Testis (tissue), 3 donors: ENCODE measurements around the gene ARID4B. TPM values are rescaled to one million over a fixed set of nuclear protein-coding genes. Genes with fewer than 3 reads are reported as not detected.

ENCODE experiments used
- DNase-seq: peaks from one replicate; pipeline ENCODE4 v3.0.0-alpha.2; 2019
- H3K27ac ChIP-seq, 2 donors: fragments of 200-600 bp; sonication (generic); one replicate each; pipeline ENCODE4 v1.5.1; 2019
- H3K27me3 ChIP-seq: fragments of 200-600 bp; sonication (generic); one replicate; pipeline ENCODE4 v1.5.1; 2019
- H3K36me3 ChIP-seq: fragments of 200-600 bp; sonication (generic); one replicate; pipeline ENCODE4 v1.5.1; 2017; ENCODE audit warnings: low read depth; ENCODE audit errors: missing control alignments
- H3K4me1 ChIP-seq: fragments of 200-600 bp; sonication (generic); one replicate; pipeline ENCODE4 v1.5.1; 2019
- H3K4me3 ChIP-seq, 2 donors: fragments of 200-600 bp; sonication (generic); one replicate each; pipeline ENCODE4 v1.5.1; 2017 to 2019
- H3K9me3 ChIP-seq: fragments of 200-600 bp; sonication (generic); one replicate; pipeline ENCODE4 v1.5.1; 2017
- CTCF ChIP-seq, 3 experiments: fragments of 450-650 bp in 2 of 3; fragments of 200-600 bp in 1 of 3; sonication (generic) in 1 of 3; IDR thresholded peaks; one replicate each; pipeline ENCODE4 v1.5.1; 2016 to 2019; ENCODE audit warnings: antibody characterized with exemption in 3 of 3, mild to moderate bottlenecking in 2 of 3, moderate library complexity in 1 of 3
- POLR2A ChIP-seq: fragments of 450-650 bp; IDR thresholded peaks from one replicate; pipeline ENCODE4 v1.6.1; 2017; ENCODE audit warnings: antibody characterized with exemption, mild to moderate bottlenecking, moderate library complexity
- WGBS, 2 donors: methylation state at CpG; one replicate each; pipeline ENCODE4 v1.1.5; 2018; 5-methylcytosine and 5-hydroxymethylcytosine counted together
- intact Hi-C: fragments of 100-400 bp; cut with DNase I; formaldehyde crosslinking; loops from one replicate; pipeline ENCODE4 v1.15.1; 2023; ENCODE audit warnings: low total_unique reads
- polyA plus RNA-seq: library from polyadenylated mRNA; stranded (reverse); fragments of 350-450 nt; fragmentation: Illumina TruSeq; extraction: RNeasy Lipid Tissue Mini Kit (QIAGEN cat#74804); gene quantifications from one replicate; pipeline ENCODE4 v1.2.3, GENCODE V29; 2014; ENCODE audit warnings: low read depth, low replicate concordance; ENCODE audit not compliant: insufficient read depth
- total RNA-seq, 2 donors: library from RNA; depleted of rRNA; stranded (reverse); fragments of >200 nt; gene quantifications; one replicate each; pipeline ENCODE4 v1.2.3, GENCODE V29; 2016

ARID4B gene
- total and polyA plus RNA-seq, 3 donors from 2014 or later = 11.6 to 72.4 (median 60.0) TPM

DNA sequence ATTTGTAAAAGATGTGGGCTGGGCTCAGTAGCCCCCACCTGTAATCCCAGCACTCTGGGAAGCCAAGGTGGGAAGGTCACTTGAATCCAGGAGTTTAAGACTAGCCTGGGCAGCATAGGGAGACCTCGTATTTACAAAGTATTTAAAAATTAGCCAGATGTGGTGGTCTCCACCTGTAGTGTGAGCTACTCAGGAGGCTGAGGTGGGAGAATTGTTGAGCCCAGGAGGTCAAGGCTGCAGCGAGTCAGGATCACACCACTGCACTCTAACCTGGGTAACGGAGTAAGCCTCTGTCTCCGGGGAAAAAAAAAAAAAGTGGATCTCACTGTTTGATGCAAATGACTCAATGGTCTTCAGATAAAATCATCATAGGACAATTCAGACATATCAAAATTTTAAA, 89.4 kb downstream of the ARID4B start:
- no peak for DNase-seq
- 93% methylated on average over 4 of the region's 4 CpGs for WGBS, 2 donors
- Histone ChIP-seq H3K27me3 (no peaks in the 10 kb centered on the region), H3K4me3 (no peak overlapping the region), H3K9me3 (no peaks in the 10 kb centered on the region), H3K36me3 (no peaks in the 10 kb centered on the region), H3K4me1 (no peaks in the 10 kb centered on the region), H3K27ac (no peak overlapping the region)
- intact Hi-C loops = no loop called here
- TF ChIP-seq CTCF (IDR thresholded peaks at IDR 0.05) (no peak), POLR2A (no peak)

- H3K9me3 ChIP-seq = no peaks in the 10 kb centered on the region
- 90 to 99% methylated on average over 5 of the region's 5 CpGs for WGBS, 2 donors
- TF ChIP-seq CTCF (IDR thresholded peaks at IDR 0.05) (no peak), POLR2A (no peak)
- no peak overlapping the region for H3K4me3 ChIP-seq
- H3K27ac ChIP-seq = no peak overlapping the region
- H3K27me3 ChIP-seq = no peaks in the 10 kb centered on the region
- no peaks in the 10 kb centered on the region for H3K4me1 ChIP-seq
- intact Hi-C loops = no loop called here
- H3K36me3 ChIP-seq = no peaks in the 10 kb centered on the region
- no peak for DNase-seq
Measured at GRCh38 chr1:235236128-235236527, 91.9 kb downstream of the ARID4B start.

- TF ChIP-seq CTCF (IDR thresholded peaks at IDR 0.05) = no peak
- no peak for TF ChIP-seq POLR2A
- H3K4me1 ChIP-seq = no peaks in the 10 kb centered on the region
- H3K4me3 ChIP-seq = no peak overlapping the region
- no peak for DNase-seq
- no peaks in the 10 kb centered on the region for H3K9me3 ChIP-seq
- intact Hi-C loops = no loop called here
- no peaks in the 10 kb centered on the region for H3K27me3 ChIP-seq
- 97 to 100% methylated on average over 2 of the region's 2 CpGs for WGBS, 2 donors
- no peak overlapping the region for H3K27ac ChIP-seq
- no peaks in the 10 kb centered on the region for H3K36me3 ChIP-seq
Measured at GRCh38 chr1:235229868-235230267, 98.1 kb downstream of the ARID4B start.

- DNase-seq = no peak
- 82 to 88% methylated on average over 1 of the region's 1 CpG for WGBS, 2 donors
- H3K27ac ChIP-seq = no peak overlapping the region
- no peaks in the 10 kb centered on the region for H3K36me3 ChIP-seq
- H3K27me3 ChIP-seq = no peaks in the 10 kb centered on the region
- intact Hi-C loops = no loop called here
- no peak overlapping the region for H3K4me3 ChIP-seq
- TF ChIP-seq CTCF (IDR thresholded peaks at IDR 0.05) (no peak), POLR2A (no peak)
- no peaks in the 10 kb centered on the region for H3K4me1 ChIP-seq
- no peaks in the 10 kb centered on the region for H3K9me3 ChIP-seq
Measured at GRCh38 chr1:235227414-235227813, 100.6 kb downstream of the ARID4B start.

DNA sequence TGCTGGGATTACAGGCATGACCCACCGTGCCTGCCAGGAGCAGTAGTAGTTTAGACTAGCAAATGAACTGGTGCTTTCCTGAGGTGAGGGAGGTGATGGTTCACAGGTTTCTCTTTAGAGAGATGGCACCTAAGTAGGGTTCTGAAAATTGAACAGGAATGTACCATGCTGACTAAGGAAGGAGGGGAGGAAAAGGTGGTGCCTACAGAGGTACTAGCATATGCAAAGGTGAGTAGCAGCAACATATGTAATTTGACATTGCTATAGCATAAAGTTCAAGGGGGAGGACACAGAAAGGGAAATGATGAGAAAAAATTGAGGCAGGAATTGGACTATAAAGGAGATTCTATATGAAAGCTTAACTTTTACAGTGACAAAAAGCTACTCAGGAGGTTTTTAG, 101.0 kb downstream of the ARID4B start:
- H3K27me3 ChIP-seq = no peaks in the 10 kb centered on the region
- no peaks in the 10 kb centered on the region for H3K36me3 ChIP-seq
- no peak for DNase-seq
- TF ChIP-seq CTCF (IDR thresholded peaks at IDR 0.05) (no peak), POLR2A (no peak)
- no peak overlapping the region for H3K27ac ChIP-seq
- intact Hi-C loops = no loop called here
- no peaks in the 10 kb centered on the region for H3K4me1 ChIP-seq
- WGBS, 2 donors = 75 to 100% methylated on average over 1 of the region's 1 CpG
- H3K4me3 ChIP-seq = no peak overlapping the region
- H3K9me3 ChIP-seq = no peaks in the 10 kb centered on the region
